ENCODE data around the gene PLCB1. TPM values are rescaled to one million over a fixed set of nuclear protein-coding genes. Genes with fewer than 3 reads are reported as not detected.

PLCB1 gene
- total and polyA plus RNA-seq, 2 donors (not counting 3 experiments of a cell fraction or from before 2014, with no cell fraction given): 10.2 to 53.4 TPM

DNA sequence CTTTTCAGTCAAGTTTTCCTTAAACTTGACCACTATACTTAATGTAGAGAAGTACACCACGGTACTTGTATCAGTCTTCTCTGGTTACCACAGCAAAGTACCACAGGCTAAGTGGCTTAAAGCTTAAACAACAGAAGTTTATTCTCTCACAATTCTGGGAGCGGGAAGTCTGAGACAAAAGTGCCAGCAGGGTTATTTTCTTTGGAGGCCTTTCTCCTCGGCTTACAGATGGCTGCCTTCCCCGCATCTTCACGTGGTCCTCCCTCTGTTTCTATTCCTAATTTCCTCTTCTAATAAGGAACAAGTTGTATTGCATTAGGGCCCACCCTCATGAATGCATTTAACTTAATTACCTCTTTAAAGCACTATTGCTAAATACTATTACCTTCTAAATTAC lies 258.0 kb downstream of the PLCB1 start:
- FAIRE-seq (no peak), DNase-seq (ENCODE audit: low read depth, low spot score) (no peak)
- Histone ChIP-seq H3K4me3 (replicated peaks in 1 of 3; ENCODE audit: insufficient read depth in 1 of 3, low read depth in 1 of 3, low read length in 3 of 3) (no peak overlapping the region), H2AFZ (ENCODE audit: low read depth, low read length) (no peak overlapping the region), H3K27me3 (ENCODE audit: control insufficient read depth in 2 of 2, insufficient read depth in 2 of 2, low read length in 2 of 2) (no peaks in the 10 kb centered on the region), H3K4me2 (ENCODE audit: insufficient read depth, low read length) (no peak overlapping the region), H4K20me1 (replicated peaks; ENCODE audit: control insufficient read depth, extremely low read depth, insufficient read depth, low read length) (no peaks in the 10 kb centered on the region), H3K27ac (ENCODE audit: insufficient read depth, low read depth, low read length) (no peak overlapping the region), H3K36me3 (ENCODE audit: control insufficient read depth in 2 of 2, extremely low read depth in 1 of 2, insufficient read depth in 2 of 2, low read length in 2 of 2) (no peaks in the 10 kb centered on the region), H3K9me3 (replicated peaks; ENCODE audit: control insufficient read depth, insufficient read depth, low read length) (no peaks in the 10 kb centered on the region), H3K4me1 (ENCODE audit: control insufficient read depth, extremely low read depth, insufficient read depth, low read length) (peaks cover 3% of the 10 kb centered on the region), H3K9me1 (replicated peaks; ENCODE audit: control insufficient read depth, extremely low read depth, insufficient read depth, low read length) (no peaks in the 10 kb centered on the region), H3K79me2 (ENCODE audit: control insufficient read depth, insufficient read depth, low read length) (no peaks in the 10 kb centered on the region), H3K9ac (replicated peaks; ENCODE audit: extremely low read depth, insufficient read depth, low read length) (no peak overlapping the region)
- BruUV-seq (replicated peaks): no TSS peak
- POLR2A ChIA-PET: interaction anchor here (0.6 kb wide), 1 partner anchor 346 kb away, joined by 4 read pairs; no protein-coding TSS in a partner anchor
- dilution Hi-C loops (cut with MboI; ENCODE audit: extremely low pct_ligation_motif_present, low sequenced_read_pairs) (no loop called here), intact Hi-C loops (cut with micrococcal nuclease) (loop anchor here (1.0 to 5.0 kb wide), 3 partner anchors 62 to 341 kb away; no protein-coding TSS in a partner anchor)
- TF ChIP-seq, protein P1, sequence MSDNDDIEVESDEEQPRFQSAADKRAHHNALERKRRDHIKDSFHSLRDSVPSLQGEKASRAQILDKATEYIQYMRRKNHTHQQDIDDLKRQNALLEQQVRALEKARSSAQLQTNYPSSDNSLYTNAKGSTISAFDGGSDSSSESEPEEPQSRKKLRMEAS (IDR thresholded peaks at IDR 0.05; ENCODE audit: insufficient read depth, insufficient read length): no peak
- TF ChIP-seq MYC (IDR thresholded peaks at IDR 0.05; ENCODE audit: low read depth, low read length): no peak
- CTCF ChIA-PET: interaction anchor here (0.6 to 6.8 kb wide), 12 partner anchors 10 to 454 kb away, joined by 3 to 75 read pairs (median 4); partner anchors contain the start of gene PLCB1

GRCh38 chr20:8390500-8390899 lies 258.4 kb downstream of the PLCB1 start:
- BruUV-seq (replicated peaks): no TSS peak
- Histone ChIP-seq H3K4me2 (ENCODE audit: insufficient read depth, low read length) (no peak overlapping the region), H3K79me2 (ENCODE audit: control insufficient read depth, insufficient read depth, low read length) (no peaks in the 10 kb centered on the region), H3K4me3 (replicated peaks in 1 of 3; ENCODE audit: insufficient read depth in 1 of 3, low read depth in 1 of 3, low read length in 3 of 3) (no peak overlapping the region), H3K9me3 (replicated peaks; ENCODE audit: control insufficient read depth, insufficient read depth, low read length) (no peaks in the 10 kb centered on the region), H3K9me1 (replicated peaks; ENCODE audit: control insufficient read depth, extremely low read depth, insufficient read depth, low read length) (no peaks in the 10 kb centered on the region), H3K27ac (ENCODE audit: insufficient read depth, low read depth, low read length) (no peak overlapping the region), H3K9ac (replicated peaks; ENCODE audit: extremely low read depth, insufficient read depth, low read length) (no peak overlapping the region), H3K4me1 (ENCODE audit: control insufficient read depth, extremely low read depth, insufficient read depth, low read length) (peaks cover 3% of the 10 kb centered on the region), H2AFZ (ENCODE audit: low read depth, low read length) (no peak overlapping the region), H3K36me3 (ENCODE audit: control insufficient read depth in 2 of 2, extremely low read depth in 1 of 2, insufficient read depth in 2 of 2, low read length in 2 of 2) (no peaks in the 10 kb centered on the region), H3K27me3 (ENCODE audit: control insufficient read depth in 2 of 2, insufficient read depth in 2 of 2, low read length in 2 of 2) (no peaks in the 10 kb centered on the region), H4K20me1 (replicated peaks; ENCODE audit: control insufficient read depth, extremely low read depth, insufficient read depth, low read length) (no peaks in the 10 kb centered on the region)
- ChIA-PET CTCF (interaction anchor here (0.6 to 6.8 kb wide), 7 partner anchors 64 to 410 kb away, joined by 3 to 75 read pairs (median 7); partner anchors contain the start of gene PLCB1), POLR2A (interaction anchor here (0.6 kb wide), 1 partner anchor 347 kb away, joined by 4 read pairs; no protein-coding TSS in a partner anchor)
- DNase-seq (ENCODE audit: low read depth, low spot score) (no peak), FAIRE-seq (no peak)
- dilution Hi-C loops (cut with MboI; ENCODE audit: extremely low pct_ligation_motif_present, low sequenced_read_pairs): no loop called here
- TF ChIP-seq POLR2AphosphoS5 (IDR thresholded peaks at IDR 0.05; ENCODE audit: insufficient read depth, low read depth, low read length): no peak
- intact Hi-C loops (cut with micrococcal nuclease): loop anchor here (1.0 to 5.0 kb wide), 3 partner anchors 62 to 342 kb away; no protein-coding TSS in a partner anchor
